Activated naive CD4-positive, alpha-beta T cell treated with anti-CD3 and anti-CD28 coated beads, Interleukin-2, amount 10 ng/mL, durations not matched to agents 7 days and 5 days (primary cell): Measurements from ENCODE around the gene HYAL3.
A peak's percentile ranks its signal among the peaks of the same experiment; 100 is the strongest.
"Not testable (repeated sequence)": the region's sequence is repeated elsewhere in the genome, so short reads cannot be mapped to it uniquely, and the experiment has no call there.

ENCODE experiments used
- CTCF ChIA-PET: fragments of 350-600 bp; sonication (Branson Sonifier 250); formaldehyde crosslinking; loops from one replicate; lab custom pipeline; 2021; ENCODE audit warnings: antibody characterized with exemption; lab: Charles Lee
- DNase-seq: peaks from one replicate; pipeline ENCODE4 v3.0.0-alpha.2; 2020
- H3K27ac Mint-ChIP-seq: one replicate; pipeline ENCODE4 v1.8.0; 2021; ENCODE audit warnings: mild to moderate bottlenecking, moderate library complexity, mixed read lengths
- H3K27me3 Mint-ChIP-seq: one replicate; pipeline ENCODE4 v1.8.0; 2021; ENCODE audit warnings: mild to moderate bottlenecking, mixed read lengths
- H3K36me3 Mint-ChIP-seq: one replicate; pipeline ENCODE4 v1.8.0; 2021; ENCODE audit warnings: mixed read lengths
- H3K4me1 Mint-ChIP-seq: one replicate; pipeline ENCODE4 v1.8.0; 2021; ENCODE audit warnings: mixed read lengths
- H3K4me3 Mint-ChIP-seq: one replicate; pipeline ENCODE4 v1.8.0; 2021; ENCODE audit warnings: mild to moderate bottlenecking, moderate library complexity, mixed read lengths
- H3K9me3 Mint-ChIP-seq: one replicate; pipeline ENCODE4 v1.8.0; 2021; ENCODE audit warnings: mixed read lengths

The HYAL3 gene

GRCh38 chr3:50316657-50317242 is 17.5 kb upstream of the HYAL3 start:
- Mint-ChIP-seq H3K4me3 (peak overlapping the region; percentile 22), H3K27me3 (no peaks in the 10 kb centered on the region), H3K4me1 (peaks cover 45% of the 10 kb centered on the region), H3K36me3 (peaks cover 6% of the 10 kb centered on the region), H3K9me3 (no peaks in the 10 kb centered on the region), H3K27ac (peak overlapping the region; percentile 85)
- DNase-seq, result peak; percentile 68
- CTCF ChIA-PET, result no interaction called here

- no peaks in the 10 kb centered on the region for H3K9me3 Mint-ChIP-seq
- peaks cover 36% of the 10 kb centered on the region for H3K4me1 Mint-ChIP-seq
- H3K27ac Mint-ChIP-seq, result no peak overlapping the region
- H3K27me3 Mint-ChIP-seq, result no peaks in the 10 kb centered on the region
- DNase-seq, result no peak
- CTCF ChIA-PET, result interaction anchor here (1.5 to 3.5 kb wide), 3 partner anchors 9 to 15 kb away, joined by 5 to 15 read pairs (median 7); partner anchors contain the start of genes HYAL2, HYAL3 and NAA80
- no peak overlapping the region for H3K4me3 Mint-ChIP-seq
- H3K36me3 Mint-ChIP-seq, result peaks cover 7% of the 10 kb centered on the region
Measured at GRCh38 chr3:50314816-50315215, 15.6 kb upstream of the HYAL3 start.

GRCh38 chr3:50314342-50314741 is 15.1 kb upstream of the HYAL3 start:
- CTCF ChIA-PET, result interaction anchor here (0.6 to 3.5 kb wide), 3 partner anchors 9 to 33 kb away, joined by 3 to 15 read pairs (median 5); partner anchors contain the start of gene HYAL2
- H3K27me3 Mint-ChIP-seq, result no peaks in the 10 kb centered on the region
- H3K27ac Mint-ChIP-seq, result no peak overlapping the region

GRCh38 chr3:50312041-50312440 is 12.8 kb upstream of the HYAL3 start:
- H3K27ac Mint-ChIP-seq, H3K36me3 Mint-ChIP-seq, DNase-seq, H3K27me3 Mint-ChIP-seq, CTCF ChIA-PET, H3K9me3 Mint-ChIP-seq, H3K4me3 Mint-ChIP-seq: not testable (repeated sequence)
- peaks cover 14% of the 10 kb centered on the region for H3K4me1 Mint-ChIP-seq

More at GRCh38 chr3:50314342-50314741, 15.1 kb upstream of the HYAL3 start:
- peaks cover 10% of the 10 kb centered on the region for H3K36me3 Mint-ChIP-seq
- no peak for DNase-seq
- H3K4me3 Mint-ChIP-seq, result no peak overlapping the region
- peaks cover 32% of the 10 kb centered on the region for H3K4me1 Mint-ChIP-seq
- no peaks in the 10 kb centered on the region for H3K9me3 Mint-ChIP-seq

- CTCF ChIA-PET, result interaction anchor here (2.1 to 3.8 kb wide), 2 partner anchors 10 to 20 kb away, joined by 5 to 13 read pairs; no protein-coding TSS in a partner anchor
- H3K9me3 Mint-ChIP-seq, result no peaks in the 10 kb centered on the region
- H3K4me3 Mint-ChIP-seq, result no peak overlapping the region
- H3K36me3 Mint-ChIP-seq, result peaks cover 1% of the 10 kb centered on the region
- H3K27me3 Mint-ChIP-seq, result no peaks in the 10 kb centered on the region
- no peak for DNase-seq
- peaks cover 18% of the 10 kb centered on the region for H3K4me1 Mint-ChIP-seq
- H3K27ac Mint-ChIP-seq, result no peak overlapping the region
Measured at GRCh38 chr3:50304601-50305000, 5.4 kb upstream of the HYAL3 start.

GRCh38 chr3:50303013-50303815 is 4.0 kb upstream of the HYAL3 start, which contains the start of gene HYAL1:
Gene HYAL1, minus strand, starts transcription at chr3:50303574. Its CDS starts 618 bp downstream, at chr3:50302956.
- H3K4me3 Mint-ChIP-seq, result no peak within 1 kb of the TSS
- no peak for DNase-seq
- CTCF ChIA-PET, result interaction anchor here (1.5 to 2.1 kb wide), 2 partner anchors 21 to 24 kb away, joined by 3 to 8 read pairs; no protein-coding TSS in a partner anchor
- peaks cover 2% of the 10 kb centered on the region for H3K36me3 Mint-ChIP-seq
- no peak within 1 kb of the TSS for H3K27ac Mint-ChIP-seq
- H3K27me3 Mint-ChIP-seq, result no peaks in the 10 kb centered on the region
- no peaks in the 10 kb centered on the region for H3K9me3 Mint-ChIP-seq
- H3K4me1 Mint-ChIP-seq, result peaks cover 24% of the 10 kb centered on the region

- H3K4me1 Mint-ChIP-seq, result peaks cover 32% of the 10 kb centered on the region
- CTCF ChIA-PET, result interaction anchor here (1.5 to 2.1 kb wide), 2 partner anchors 22 to 25 kb away, joined by 3 to 8 read pairs; no protein-coding TSS in a partner anchor
- no peak for DNase-seq
- H3K27me3 Mint-ChIP-seq, result no peaks in the 10 kb centered on the region
- peak overlapping the region; percentile 42 for H3K27ac Mint-ChIP-seq
- H3K36me3 Mint-ChIP-seq, result peaks cover 2% of the 10 kb centered on the region
- H3K9me3 Mint-ChIP-seq, result no peaks in the 10 kb centered on the region
- H3K4me3 Mint-ChIP-seq, result no peak overlapping the region
Measured at GRCh38 chr3:50302095-50303012, 3.1 kb upstream of the HYAL3 start.

- CTCF ChIA-PET, result interaction anchor here (0.7 to 3.8 kb wide), 2 partner anchors 23 to 24 kb away, joined by 5 to 20 read pairs; no protein-coding TSS in a partner anchor
- Mint-ChIP-seq H3K4me3 (peak overlapping the region; percentile 98), H3K27ac (peak overlapping the region; percentile 99), H3K4me1 (peaks cover 41% of the 10 kb centered on the region), H3K36me3 (peaks cover 5% of the 10 kb centered on the region), H3K27me3 (no peaks in the 10 kb centered on the region), H3K9me3 (no peaks in the 10 kb centered on the region)
- no peak for DNase-seq
Measured at GRCh38 chr3:50300681-50301254, 1.6 kb upstream of the HYAL3 start.

- Mint-ChIP-seq H3K27me3 (no peaks in the 10 kb centered on the region), H3K4me3 (peak overlapping the region; percentile 98), H3K4me1 (peaks cover 41% of the 10 kb centered on the region), H3K36me3 (peaks cover 5% of the 10 kb centered on the region), H3K27ac (peak overlapping the region; percentile 99), H3K9me3 (no peaks in the 10 kb centered on the region)
- DNase-seq, result no peak
- CTCF ChIA-PET, result interaction anchor here (1.2 to 3.8 kb wide), 5 partner anchors 15 to 24 kb away, joined by 3 to 20 read pairs (median 7); partner anchors contain the start of gene HYAL2
Measured at GRCh38 chr3:50299929-50300680, 900 bp upstream of the HYAL3 start.

GRCh38 chr3:50299638-50299928 is 378 bp upstream of the HYAL3 start:
- Mint-ChIP-seq H3K27me3 (no peaks in the 10 kb centered on the region), H3K27ac (peak overlapping the region; percentile 99), H3K36me3 (peaks cover 5% of the 10 kb centered on the region), H3K4me3 (peak overlapping the region; percentile 98), H3K9me3 (no peaks in the 10 kb centered on the region), H3K4me1 (peaks cover 41% of the 10 kb centered on the region)
- CTCF ChIA-PET, result interaction anchor here (1.2 to 3.8 kb wide), 5 partner anchors 15 to 25 kb away, joined by 3 to 20 read pairs (median 7); partner anchors contain the start of gene HYAL2
- DNase-seq, result no peak

- no peaks in the 10 kb centered on the region for H3K9me3 Mint-ChIP-seq
- peaks cover 45% of the 10 kb centered on the region for H3K4me1 Mint-ChIP-seq
- H3K4me3 Mint-ChIP-seq, result peak overlapping the region; percentile 98
- H3K36me3 Mint-ChIP-seq, result peaks cover 5% of the 10 kb centered on the region
- DNase-seq, result no peak
- H3K27ac Mint-ChIP-seq, result peak overlapping the region; percentile 99
- CTCF ChIA-PET, result interaction anchor here (1.4 to 3.8 kb wide), 2 partner anchors 26 to 39 kb away, joined by 4 to 20 read pairs; no protein-coding TSS in a partner anchor
- no peaks in the 10 kb centered on the region for H3K27me3 Mint-ChIP-seq
Measured at GRCh38 chr3:50297896-50298725, 1.1 kb downstream of the HYAL3 start.

GRCh38 chr3:50297384-50297775 is 1.8 kb downstream of the HYAL3 start:
- Mint-ChIP-seq H3K4me3 (peak overlapping the region; percentile 98), H3K27me3 (no peaks in the 10 kb centered on the region), H3K4me1 (peaks cover 52% of the 10 kb centered on the region), H3K36me3 (peaks cover 5% of the 10 kb centered on the region), H3K27ac (no peak overlapping the region), H3K9me3 (no peaks in the 10 kb centered on the region)
- CTCF ChIA-PET, result interaction anchor here (1.4 to 3.8 kb wide), 2 partner anchors 27 to 40 kb away, joined by 4 to 20 read pairs; no protein-coding TSS in a partner anchor
- DNase-seq, result no peak
